ENCODE results near the gene TTC6. TPM values are rescaled to one million over a fixed set of nuclear protein-coding genes. Genes with fewer than 3 reads are reported as not detected.
"Not testable (repeated sequence)": the region's sequence is repeated elsewhere in the genome, so short reads cannot be mapped to it uniquely, and the experiment has no call there.

TTC6 gene
- total RNA-seq, 1 donor from 2014 or later, result not detected

- TF ChIP-seq CTCF (IDR thresholded peaks at IDR 0.05), result no peak
Observed at GRCh38 chr14:37553935-37554550, 41.4 kb upstream of the TTC6 start.

GRCh38 chr14:37555596-37555995 is 39.8 kb upstream of the TTC6 start:
- H3K36me3 ChIP-seq; H3K27ac ChIP-seq; DNase-seq (ENCODE audit: low spot score in 2 of 2); H3K9me3 ChIP-seq; H3K4me1 ChIP-seq; H3K4me3 ChIP-seq; H3K27me3 ChIP-seq; intact Hi-C loops (cut with DNase I): not testable (repeated sequence)

More at GRCh38 chr14:37553935-37554550, 41.4 kb upstream of the TTC6 start:
- no peaks in the 10 kb centered on the region for H3K4me1 ChIP-seq
- DNase-seq (ENCODE audit: low spot score in 2 of 2), result no peak
- intact Hi-C loops (cut with DNase I), result no loop called here
- no peak overlapping the region for H3K4me3 ChIP-seq
- no peaks in the 10 kb centered on the region for H3K27me3 ChIP-seq
- H3K36me3 ChIP-seq, result no peaks in the 10 kb centered on the region
- peaks cover 0 to 8% of the 10 kb centered on the region in 2 donors for H3K9me3 ChIP-seq
- H3K27ac ChIP-seq, result no peak overlapping the region

- Histone ChIP-seq H3K9me3 (no peaks in the 10 kb centered on the region), H3K4me1 (no peaks in the 10 kb centered on the region)
- intact Hi-C loops (cut with DNase I), result no loop called here
Observed at GRCh38 chr14:37558740-37559139, 36.7 kb upstream of the TTC6 start.

GRCh38 chr14:37559386-37559785 is 36.0 kb upstream of the TTC6 start:
- Histone ChIP-seq H3K27ac (no peak overlapping the region), H3K27me3 (no peaks in the 10 kb centered on the region), H3K9me3 (no peaks in the 10 kb centered on the region), H3K36me3 (no peaks in the 10 kb centered on the region), H3K4me1 (no peaks in the 10 kb centered on the region), H3K4me3 (no peak overlapping the region)
- intact Hi-C loops (cut with DNase I), result no loop called here
- no peak for TF ChIP-seq CTCF (IDR thresholded peaks at IDR 0.05)
- no peak for DNase-seq (ENCODE audit: low spot score in 2 of 2)

More at GRCh38 chr14:37558740-37559139, 36.7 kb upstream of the TTC6 start:
- no peak for TF ChIP-seq CTCF (IDR thresholded peaks at IDR 0.05)
- Histone ChIP-seq H3K36me3 (no peaks in the 10 kb centered on the region), H3K27me3 (no peaks in the 10 kb centered on the region), H3K4me3 (no peak overlapping the region), H3K27ac (no peak overlapping the region)
- no peak for DNase-seq (ENCODE audit: low spot score in 2 of 2)

GRCh38 chr14:37563189-37563588 is 32.2 kb upstream of the TTC6 start:
- no peak for DNase-seq (ENCODE audit: low spot score in 2 of 2)
- Histone ChIP-seq H3K4me1 (no peaks in the 10 kb centered on the region), H3K36me3 (no peaks in the 10 kb centered on the region), H3K4me3 (no peak overlapping the region), H3K27me3 (no peaks in the 10 kb centered on the region), H3K27ac (no peak overlapping the region), H3K9me3 (no peaks in the 10 kb centered on the region)
- TF ChIP-seq CTCF (IDR thresholded peaks at IDR 0.05), result no peak
- intact Hi-C loops (cut with DNase I), result no loop called here

- Histone ChIP-seq H3K4me3 (no peak overlapping the region), H3K9me3 (no peaks in the 10 kb centered on the region), H3K36me3 (no peaks in the 10 kb centered on the region), H3K27me3 (no peaks in the 10 kb centered on the region), H3K4me1 (no peaks in the 10 kb centered on the region), H3K27ac (no peak overlapping the region)
- no peak for DNase-seq (ENCODE audit: low spot score in 2 of 2)
- intact Hi-C loops (cut with DNase I), result no loop called here
- TF ChIP-seq CTCF (IDR thresholded peaks at IDR 0.05), result no peak
Observed at GRCh38 chr14:37565550-37565949, 29.9 kb upstream of the TTC6 start.

Measured in ascending aorta (tissue), 2 donors.